NCI-H1417 (cell line): ENCODE results near the gene HSPA12A.

Source experiments
- DNase-seq, 3 experiments: peaks; one replicate each; lab custom pipeline; 2025; lab: John Stamatoyannopoulos, UW

The HSPA12A gene

GRCh38 chr10:116629340-116629739 is 113.0 kb downstream of the HSPA12A start:
- DNase-seq, result no peak

GRCh38 chr10:116627386-116627933 is 114.9 kb downstream of the HSPA12A start:
- DNase-seq, result peak in 2 of 3 experiments; percentile 45 to 54

GRCh38 chr10:116626815-116627214 is 115.6 kb downstream of the HSPA12A start:
- DNase-seq, result no peak

GRCh38 chr10:116625845-116626244 is 116.5 kb downstream of the HSPA12A start:
- DNase-seq, result no peak

GRCh38 chr10:116621934-116622655 is 120.3 kb downstream of the HSPA12A start:
- no peak for DNase-seq

- DNase-seq, result no peak
These were observed 120.9 kb downstream of the HSPA12A start for GRCh38 chr10:116621476-116621875.
